Measurements from ENCODE around the gene ALDH5A1.

The ALDH5A1 gene

DNA sequence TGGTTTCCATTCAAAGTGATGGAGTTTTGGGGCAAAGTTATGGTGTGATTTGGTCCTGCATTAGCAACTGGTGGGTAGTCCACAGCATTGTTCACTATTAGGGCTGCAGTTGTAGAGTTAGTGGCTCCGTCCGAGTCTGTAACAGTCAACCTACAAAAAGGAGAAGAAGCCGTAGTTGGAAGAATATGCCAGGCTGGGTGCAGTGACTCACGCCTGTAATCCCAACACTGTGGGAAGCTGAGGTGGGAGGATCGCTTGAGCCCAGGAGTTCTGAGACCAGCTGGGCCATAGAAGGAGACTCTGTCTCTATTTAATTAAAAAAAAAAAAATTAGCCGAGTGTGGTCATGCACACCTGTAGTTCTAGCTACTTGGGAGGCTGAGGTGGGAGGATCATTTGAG is 81.7 kb downstream of the ALDH5A1 start:
- DNase-seq, result no peak

DNA sequence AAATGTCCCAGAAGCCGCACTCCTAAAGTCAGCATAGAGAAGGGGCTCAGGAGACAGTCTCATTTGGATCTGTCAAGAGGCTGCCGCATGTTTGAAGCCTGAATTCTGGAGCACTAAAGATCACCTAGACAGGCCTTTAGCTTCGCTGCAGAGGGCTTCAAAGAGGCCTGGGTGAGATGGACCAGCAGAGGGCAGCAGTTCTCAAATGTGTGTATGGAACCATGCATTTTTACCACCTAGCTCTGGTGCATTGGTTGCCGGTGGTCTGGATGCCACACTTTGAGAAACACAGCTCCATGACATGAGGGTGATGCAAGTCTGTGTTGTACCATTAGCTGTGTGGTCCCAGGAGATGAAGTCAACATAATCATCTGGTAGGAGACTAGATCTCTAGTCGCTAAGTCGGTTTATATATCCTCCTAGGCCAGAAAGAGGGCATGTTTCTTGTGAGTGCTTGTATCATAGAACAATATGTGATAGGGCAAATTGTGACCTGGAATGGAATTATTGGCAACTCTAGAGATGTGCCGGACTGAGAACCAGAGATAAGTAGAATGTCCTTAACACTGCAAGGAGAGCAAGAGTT is 86.4 kb downstream of the ALDH5A1 start:
- DNase-seq, result peak; percentile 70

DNA sequence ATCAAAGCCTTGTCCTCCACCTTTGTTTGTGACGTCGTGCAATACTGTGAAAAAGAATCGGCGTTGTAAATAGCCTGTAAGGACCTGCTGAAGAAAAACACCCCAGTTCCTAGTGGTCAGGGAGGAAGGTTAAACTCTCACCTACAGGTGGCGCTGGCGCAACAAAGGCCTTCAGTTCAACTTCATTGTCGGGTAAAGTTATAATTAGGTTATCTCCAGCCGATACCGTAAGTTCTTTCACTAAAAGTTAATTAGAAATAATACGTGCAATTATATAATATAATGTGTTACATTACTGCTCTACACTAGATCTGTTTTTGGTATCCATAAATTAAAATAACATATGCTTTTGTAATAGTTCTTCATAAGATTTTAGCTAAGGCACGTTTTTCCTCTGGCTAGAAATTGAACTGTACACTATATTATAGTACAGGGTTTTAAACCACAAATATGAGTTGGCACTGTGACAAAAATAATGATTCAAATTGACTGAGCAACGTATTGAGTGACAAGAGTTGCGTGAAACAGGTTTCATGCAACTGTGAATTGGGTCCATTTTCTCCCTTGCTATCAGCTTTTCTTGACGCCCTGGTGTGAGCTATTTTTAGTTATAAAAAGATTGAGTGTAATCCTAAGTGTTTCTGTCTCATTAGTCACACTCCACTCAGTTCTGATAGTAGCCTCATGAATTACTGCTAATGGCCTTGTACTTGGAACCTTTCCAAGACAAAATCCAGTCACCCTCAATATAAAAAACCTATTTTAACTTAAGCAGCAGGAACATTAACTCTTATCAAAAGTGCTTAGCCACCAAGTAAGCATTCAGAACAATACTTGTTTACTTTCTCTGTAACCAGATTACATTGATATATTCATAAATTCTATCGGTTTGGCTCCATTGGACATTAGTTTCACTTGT is 89.0 kb downstream of the ALDH5A1 start:
- peak; percentile 95 for DNase-seq

DNA sequence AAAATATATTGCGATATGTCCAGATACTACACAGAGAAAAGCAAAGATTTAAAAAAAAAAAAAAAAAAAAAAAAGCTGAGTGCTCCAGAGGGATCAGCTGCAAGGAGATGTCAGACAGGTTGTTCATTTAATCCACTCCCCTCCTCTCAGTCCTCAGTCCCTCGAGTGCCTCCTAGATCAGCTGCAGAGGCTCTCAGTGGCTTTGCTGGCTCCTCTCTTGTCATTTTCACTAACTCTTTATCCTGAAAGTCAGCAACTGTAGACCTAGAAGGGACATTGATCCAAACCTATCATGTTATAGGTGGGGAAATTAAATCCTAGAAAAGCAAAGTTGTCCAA is 89.6 kb downstream of the ALDH5A1 start:
- peak; percentile 84 for DNase-seq

All from NCI-H146 (cell line).